GM12878 (cell line): Measurements from ENCODE around the gene YPEL3. TPM values are rescaled to one million over a fixed set of nuclear protein-coding genes. Genes with fewer than 3 reads are reported as not detected.

Source experiments
- BCLAF1 ChIP-seq: fragments of 450-650 bp; IDR thresholded peaks from 2 replicates; pipeline ENCODE4 v1.6.1; 2017; ENCODE audit warnings: antibody characterized with exemption, mild to moderate bottlenecking, moderate library complexity
- BRCA1 ChIP-seq: IDR thresholded peaks from 2 replicates; pipeline ENCODE4 v1.6.1; 2011; ENCODE audit warnings: low read depth, low read length, improper control_type of control experiment
- CHD2 ChIP-seq: IDR thresholded peaks from 2 replicates; pipeline ENCODE4 v1.6.1; 2011; ENCODE audit warnings: low read depth, low read length, improper control_type of control experiment, borderline replicate concordance
- CREB1 ChIP-seq: IDR thresholded peaks from 2 replicates; pipeline ENCODE4 v1.6.1; 2012; ENCODE audit warnings: low read depth, mild to moderate bottlenecking, inconsistent platforms
- HDGF ChIP-seq: fragments of 450-650 bp; IDR thresholded peaks from 2 replicates; pipeline ENCODE4 v1.6.1; 2016; ENCODE audit warnings: antibody characterized with exemption
- IKZF2 ChIP-seq, 2 experiments: fragments of 450-650 bp; IDR thresholded peaks; 2 replicates each; pipeline ENCODE4 v1.6.1; 2017; ENCODE audit warnings: mild to moderate bottlenecking in 2 of 2, moderate library complexity in 2 of 2
- MEF2B ChIP-seq: fragments of 450-650 bp; IDR thresholded peaks from 2 replicates; pipeline ENCODE4 v1.6.1; 2018; ENCODE audit warnings: mild to moderate bottlenecking, moderate library complexity; ENCODE audit not compliant: partially characterized antibody, poor library complexity, severe bottlenecking
- MTA3 ChIP-seq: IDR thresholded peaks from 2 replicates; pipeline ENCODE4 v1.6.1; 2012; ENCODE audit warnings: low read length, inconsistent platforms, borderline replicate concordance
- NR2C1 ChIP-seq: fragments of 450-650 bp; IDR thresholded peaks from 2 replicates; pipeline ENCODE4 v1.6.1; 2017; ENCODE audit warnings: antibody characterized with exemption, mild to moderate bottlenecking, moderate library complexity
- PKNOX1 ChIP-seq: fragments of 450-650 bp; IDR thresholded peaks from 2 replicates; pipeline ENCODE4 v1.6.1; 2016; ENCODE audit warnings: mild to moderate bottlenecking
- RAD21 ChIP-seq: IDR thresholded peaks from 2 replicates; pipeline ENCODE4 v1.6.1; 2011; ENCODE audit warnings: mild to moderate bottlenecking, low read depth, low read length, moderate library complexity; ENCODE audit not compliant: insufficient read depth
- RAD51 ChIP-seq: fragments of 450-650 bp; IDR thresholded peaks from 2 replicates; pipeline ENCODE4 v1.6.1; 2016; ENCODE audit warnings: moderate library complexity, mild to moderate bottlenecking, inconsistent platforms
- SIN3A ChIP-seq: IDR thresholded peaks from 2 replicates; pipeline ENCODE4 v1.6.1; 2012; ENCODE audit warnings: low read depth, low read length, improper control_type of control experiment
- SP1 ChIP-seq: IDR thresholded peaks from one replicate; pipeline ENCODE4 v1.6.1; 2011; ENCODE audit warnings: low read depth, low read length
- SRF ChIP-seq, 2 experiments: IDR thresholded peaks; 2 replicates each; pipeline ENCODE4 v1.6.1; 2011; ENCODE audit warnings: low read depth in 2 of 2, low read length in 2 of 2, mild to moderate bottlenecking in 1 of 2, moderate library complexity in 1 of 2
- TCF3 ChIP-seq: IDR thresholded peaks from 2 replicates; pipeline ENCODE4 v1.6.1; 2012; ENCODE audit warnings: low read depth, mild to moderate bottlenecking, low read length, borderline replicate concordance; ENCODE audit not compliant: insufficient read depth
- ZNF274 ChIP-seq: IDR thresholded peaks from one replicate; pipeline ENCODE4 v1.8.0; 2011; ENCODE audit not compliant: insufficient read length, insufficient read depth
- ZNF592 ChIP-seq: fragments of 450-650 bp; IDR thresholded peaks from 2 replicates; pipeline ENCODE4 v1.6.1; 2017; ENCODE audit warnings: mild to moderate bottlenecking, moderate library complexity
- ZZZ3 ChIP-seq: IDR thresholded peaks from 2 replicates; pipeline ENCODE4 v1.6.1; 2011; ENCODE audit warnings: low read depth; ENCODE audit not compliant: control insufficient read depth, insufficient read length
- polyA plus RNA-seq, 11 experiments: library from polyadenylated mRNA; depleted of rRNA in 4 of 11; unstranded in 6 of 11; stranded (reverse) in 5 of 11; fragments of >200 nt; fragmentation: Nextera tagmentation in 4 of 11; fragmentation: Illumina TruSeq in 1 of 11; extraction: Ambion mirVana in 4 of 11; extraction: Trizol in 1 of 11; gene quantifications; 1 replicate in 1 of 11; 2 replicates in 10 of 11; pipeline versions ENCODE4 v1.2.1 to v1.2.3, GENCODE V29; 2011 to 2016; ENCODE audit warnings: inconsistent platforms in 2 of 11, missing spikeins in 2 of 11, low read depth in 1 of 11
- total RNA-seq, 4 experiments: library from RNA; depleted of rRNA in 3 of 4; stranded (reverse); fragments of >200 nt in 3 of 4; fragmentation: Illumina TruSeq in 1 of 4; extraction: Trizol in 1 of 4; gene quantifications; 2 replicates each; pipeline versions ENCODE4 v1.2.1 to v1.2.3, GENCODE V29; 2013 to 2021
- TF ChIP-seq, protein P1 (sequence below): IDR thresholded peaks from 2 replicates; pipeline ENCODE4 v1.6.1; 2012; ENCODE audit warnings: low read depth, low read length, improper control_type of control experiment

Gene YPEL3
- total and polyA plus RNA-seq, 10 of the 15 experiments (the other 5 are each of a cell fraction or from before 2014, with no cell fraction given), result 1.3 to 22.0 (median 12.1) TPM

- TF ChIP-seq, protein P1, sequence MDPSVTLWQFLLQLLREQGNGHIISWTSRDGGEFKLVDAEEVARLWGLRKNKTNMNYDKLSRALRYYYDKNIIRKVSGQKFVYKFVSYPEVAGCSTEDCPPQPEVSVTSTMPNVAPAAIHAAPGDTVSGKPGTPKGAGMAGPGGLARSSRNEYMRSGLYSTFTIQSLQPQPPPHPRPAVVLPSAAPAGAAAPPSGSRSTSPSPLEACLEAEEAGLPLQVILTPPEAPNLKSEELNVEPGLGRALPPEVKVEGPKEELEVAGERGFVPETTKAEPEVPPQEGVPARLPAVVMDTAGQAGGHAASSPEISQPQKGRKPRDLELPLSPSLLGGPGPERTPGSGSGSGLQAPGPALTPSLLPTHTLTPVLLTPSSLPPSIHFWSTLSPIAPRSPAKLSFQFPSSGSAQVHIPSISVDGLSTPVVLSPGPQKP, result no peak
- TF ChIP-seq IKZF2 (IDR thresholded peaks at IDR 0.05) (peak; percentile 31 to 32; a peak in 1 of 4 replicates), CREB1 (peak; percentile 33; the same call in 1 of the 2 replicates), RAD51 (peak; percentile 94), SIN3A (no peak), HDGF (peak; percentile 86; the same call in 1 of the 2 replicates), TCF3 (no peak), BRCA1 (no peak), NR2C1 (no peak), ZZZ3 (no peak), PKNOX1 (no peak), RAD21 (peak; percentile 34; the same call in 1 of the 2 replicates), ZNF274 (no peak), SP1 (no peak), MTA3 (no peak), CHD2 (0 out of 2 replicates have a peak, but pooled peaks have one; percentile 32), SRF (IDR thresholded peaks at IDR 0.05; ENCODE audit: low read depth in 2 of 2, low read length in 2 of 2) (no peak), MEF2B (peak; percentile 85), ZNF592 (no peak), BCLAF1 (no peak)
Observed at GRCh38 chr16:30063893-30064728, 31.9 kb downstream of the YPEL3 start (continued).
